Astrocyte (in vitro differentiated cells and primary cell): ENCODE data around the gene HTRA1. TPM values are rescaled to one million over a fixed set of nuclear protein-coding genes. Genes with fewer than 3 reads are reported as not detected.

Experiments used
- DNase-seq: peaks from one replicate; pipeline ENCODE4 v3.0.0-alpha.2; 2010; ENCODE audit warnings: low read depth
- FAIRE-seq: peaks from 2 replicates; lab custom pipeline; 2011; peaks lifted over from hg19 to GRCh38; lab: Jason Lieb, UNC
- H2AFZ ChIP-seq: 2 replicates; pipeline ENCODE4 v1.6.0; 2012; ENCODE audit warnings: low read depth, low read length, inconsistent platforms
- H3K27ac ChIP-seq: 2 replicates; pipeline ENCODE4 v1.5.1; 2011; ENCODE audit warnings: low read depth, low read length, inconsistent platforms
- H3K27me3 ChIP-seq: 2 replicates; pipeline ENCODE4 v1.6.0; 2011; ENCODE audit warnings: low read length, inconsistent platforms; ENCODE audit not compliant: insufficient read depth
- H3K36me3 ChIP-seq: 2 replicates; pipeline ENCODE4 v1.5.1; 2011; ENCODE audit warnings: low read length, inconsistent platforms; ENCODE audit not compliant: insufficient read depth
- H3K4me1 ChIP-seq: 2 replicates; pipeline ENCODE4 v1.5.1; 2011; ENCODE audit warnings: low read length, inconsistent platforms; ENCODE audit not compliant: insufficient read depth
- H3K4me2 ChIP-seq: 2 replicates; pipeline ENCODE4 v1.6.0; 2012; ENCODE audit warnings: low read length, inconsistent platforms
- H3K4me3 ChIP-seq: 2 replicates; pipeline ENCODE4 v1.5.1; 2011; ENCODE audit warnings: low read depth, mild to moderate bottlenecking, low read length, inconsistent platforms; ENCODE audit not compliant: insufficient read depth
- H3K79me2 ChIP-seq: 2 replicates; pipeline ENCODE4 v1.6.0; 2012; ENCODE audit warnings: mild to moderate bottlenecking, low read length, inconsistent platforms; ENCODE audit not compliant: insufficient read depth
- H3K9ac ChIP-seq: 2 replicates; pipeline ENCODE4 v1.6.0; 2012; ENCODE audit warnings: mild to moderate bottlenecking, low read length, inconsistent platforms
- H3K9me3 ChIP-seq: 2 replicates; pipeline ENCODE4 v1.5.1; 2012; ENCODE audit warnings: low read depth, mild to moderate bottlenecking, low read length, inconsistent platforms; ENCODE audit not compliant: insufficient read depth
- H4K20me1 ChIP-seq: 2 replicates; pipeline ENCODE4 v1.6.0; 2012; ENCODE audit warnings: low read length, inconsistent platforms; ENCODE audit not compliant: insufficient read depth
- H3K27ac Mint-ChIP-seq: one replicate; pipeline ENCODE4 v1.8.0; 2021; ENCODE audit warnings: mild to moderate bottlenecking, mixed read lengths; ENCODE audit not compliant: unreplicated experiment
- H3K27me3 Mint-ChIP-seq: one replicate; pipeline ENCODE4 v1.8.0; 2021; ENCODE audit warnings: low read depth, mixed read lengths; ENCODE audit not compliant: unreplicated experiment
- H3K36me3 Mint-ChIP-seq: one replicate; pipeline ENCODE4 v1.8.0; 2021; ENCODE audit warnings: low read depth, mixed read lengths; ENCODE audit not compliant: unreplicated experiment
- H3K4me1 Mint-ChIP-seq: one replicate; pipeline ENCODE4 v1.8.0; 2021; ENCODE audit warnings: low read depth, mixed read lengths; ENCODE audit not compliant: unreplicated experiment
- H3K4me3 Mint-ChIP-seq: one replicate; pipeline ENCODE4 v1.8.0; 2021; ENCODE audit warnings: mild to moderate bottlenecking, moderate library complexity, mixed read lengths; ENCODE audit not compliant: unreplicated experiment
- H3K9me3 Mint-ChIP-seq: one replicate; pipeline ENCODE4 v1.8.0; 2021; ENCODE audit warnings: mild to moderate bottlenecking, mixed read lengths; ENCODE audit not compliant: unreplicated experiment
- EZH2 ChIP-seq: IDR thresholded peaks from 2 replicates; pipeline ENCODE4 v1.6.1; 2012; ENCODE audit warnings: mild to moderate bottlenecking, low read length, inconsistent platforms; ENCODE audit not compliant: insufficient read depth
- total RNA-seq: library from RNA; stranded (reverse); gene quantifications from 2 replicates; pipeline ENCODE4 v1.2.1, GENCODE V29; 2021
- TF ChIP-seq, protein P1 (sequence below): IDR thresholded peaks from 2 replicates; pipeline ENCODE4 v1.5.1; 2011; ENCODE audit warnings: low read depth, mild to moderate bottlenecking, inconsistent platforms, low read length, moderate library complexity; ENCODE audit not compliant: insufficient read depth

HTRA1 gene
- total RNA-seq, 1 donor from 2014 or later, result 34.9 TPM

GRCh38 chr10:122465401-122466040, 4.2 kb downstream of the HTRA1 start:
- FAIRE-seq, result no peak
- no peak for TF ChIP-seq EZH2
- TF ChIP-seq, protein P1, sequence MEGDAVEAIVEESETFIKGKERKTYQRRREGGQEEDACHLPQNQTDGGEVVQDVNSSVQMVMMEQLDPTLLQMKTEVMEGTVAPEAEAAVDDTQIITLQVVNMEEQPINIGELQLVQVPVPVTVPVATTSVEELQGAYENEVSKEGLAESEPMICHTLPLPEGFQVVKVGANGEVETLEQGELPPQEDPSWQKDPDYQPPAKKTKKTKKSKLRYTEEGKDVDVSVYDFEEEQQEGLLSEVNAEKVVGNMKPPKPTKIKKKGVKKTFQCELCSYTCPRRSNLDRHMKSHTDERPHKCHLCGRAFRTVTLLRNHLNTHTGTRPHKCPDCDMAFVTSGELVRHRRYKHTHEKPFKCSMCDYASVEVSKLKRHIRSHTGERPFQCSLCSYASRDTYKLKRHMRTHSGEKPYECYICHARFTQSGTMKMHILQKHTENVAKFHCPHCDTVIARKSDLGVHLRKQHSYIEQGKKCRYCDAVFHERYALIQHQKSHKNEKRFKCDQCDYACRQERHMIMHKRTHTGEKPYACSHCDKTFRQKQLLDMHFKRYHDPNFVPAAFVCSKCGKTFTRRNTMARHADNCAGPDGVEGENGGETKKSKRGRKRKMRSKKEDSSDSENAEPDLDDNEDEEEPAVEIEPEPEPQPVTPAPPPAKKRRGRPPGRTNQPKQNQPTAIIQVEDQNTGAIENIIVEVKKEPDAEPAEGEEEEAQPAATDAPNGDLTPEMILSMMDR, result no peak
- peaks cover 23% of the 10 kb centered on the region for H3K79me2 ChIP-seq
- Mint-ChIP-seq H3K4me3 (no peak overlapping the region), H3K27me3 (peaks cover 44% of the 10 kb centered on the region), H3K9me3 (no peaks in the 10 kb centered on the region), H3K36me3 (peaks cover 12% of the 10 kb centered on the region), H3K27ac (no peak overlapping the region), H3K4me1 (peaks cover 14% of the 10 kb centered on the region)
- no peaks in the 10 kb centered on the region for H3K36me3 ChIP-seq
- peaks cover 5% of the 10 kb centered on the region for H3K27me3 ChIP-seq
- H3K4me3 ChIP-seq, result no peak overlapping the region
- DNase-seq, result no peak
- no peaks in the 10 kb centered on the region for H3K9me3 ChIP-seq
- no peak overlapping the region for H3K9ac ChIP-seq
- H3K4me2 ChIP-seq, result no peak overlapping the region
- H2AFZ ChIP-seq, result no peak overlapping the region
- H3K27ac ChIP-seq, result no peak overlapping the region
- peaks cover 25% of the 10 kb centered on the region for H3K4me1 ChIP-seq
- peaks cover 47% of the 10 kb centered on the region for H4K20me1 ChIP-seq

DNA sequence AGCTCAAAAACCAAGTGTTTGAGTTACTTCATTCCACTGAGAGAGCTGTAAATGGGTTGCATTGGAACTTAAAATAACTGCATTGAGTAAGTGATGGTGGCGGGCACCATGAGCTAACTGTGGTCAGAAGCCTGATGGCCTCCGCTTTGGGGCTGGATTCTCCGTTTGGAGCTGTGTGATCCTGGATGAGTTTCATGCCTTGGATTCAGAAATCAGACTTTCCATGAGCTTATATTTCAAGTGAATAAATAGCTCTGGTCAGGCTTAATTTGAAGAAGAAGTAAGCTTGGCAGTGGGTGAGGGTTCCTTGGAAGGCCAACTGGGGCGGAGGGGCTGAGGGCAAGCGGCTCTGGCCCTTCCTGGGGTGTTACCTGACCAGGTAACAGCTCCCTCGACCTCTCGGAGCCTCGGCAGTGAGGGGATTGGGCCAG, 5.6 kb downstream of the HTRA1 start:
- Mint-ChIP-seq H3K27ac (no peak overlapping the region), H3K27me3 (peaks cover 44% of the 10 kb centered on the region), H3K9me3 (no peaks in the 10 kb centered on the region), H3K4me3 (no peak overlapping the region), H3K4me1 (peaks cover 11% of the 10 kb centered on the region), H3K36me3 (peaks cover 14% of the 10 kb centered on the region)
- Histone ChIP-seq H3K79me2 (peaks cover 23% of the 10 kb centered on the region), H3K9me3 (no peaks in the 10 kb centered on the region), H3K27ac (no peak overlapping the region), H2AFZ (no peak overlapping the region), H4K20me1 (peaks cover 47% of the 10 kb centered on the region), H3K27me3 (peaks cover 5% of the 10 kb centered on the region), H3K4me3 (no peak overlapping the region), H3K4me2 (no peak overlapping the region), H3K4me1 (peaks cover 27% of the 10 kb centered on the region), H3K36me3 (no peaks in the 10 kb centered on the region), H3K9ac (no peak overlapping the region)
- FAIRE-seq (no peak), DNase-seq (no peak)
- TF ChIP-seq EZH2, result no peak
- TF ChIP-seq, protein P1, result no peak

- Histone ChIP-seq H3K9ac (no peak overlapping the region), H2AFZ (no peak overlapping the region), H3K27ac (no peak overlapping the region), H3K79me2 (peaks cover 23% of the 10 kb centered on the region), H3K36me3 (no peaks in the 10 kb centered on the region), H3K4me3 (no peak overlapping the region), H3K4me1 (peaks cover 27% of the 10 kb centered on the region), H3K27me3 (peaks cover 5% of the 10 kb centered on the region), H3K4me2 (no peak overlapping the region), H3K9me3 (no peaks in the 10 kb centered on the region), H4K20me1 (peaks cover 45% of the 10 kb centered on the region)
- Mint-ChIP-seq H3K9me3 (no peaks in the 10 kb centered on the region), H3K27me3 (peaks cover 38% of the 10 kb centered on the region), H3K4me1 (peaks cover 11% of the 10 kb centered on the region), H3K36me3 (peaks cover 14% of the 10 kb centered on the region), H3K4me3 (no peak overlapping the region), H3K27ac (no peak overlapping the region)
- DNase-seq, result no peak
- TF ChIP-seq, protein P1, result no peak
- TF ChIP-seq EZH2, result no peak
- FAIRE-seq, result no peak
Measured at GRCh38 chr10:122467701-122468100, 6.3 kb downstream of the HTRA1 start.
